H1 (cell line): ENCODE results near the gene SLIT3. TPM values are rescaled to one million over a fixed set of nuclear protein-coding genes. Genes with fewer than 3 reads are reported as not detected.

Experiments
- CTCF ChIA-PET: fragments of 300-600 bp; sonication (Branson Sonifier 250); formaldehyde crosslinking; loops from one replicate; lab custom pipeline; 2021; ENCODE audit not compliant: partially characterized antibody; lab: Charles Lee
- POLR2A ChIA-PET: fragments of 300-600 bp; sonication (Branson Sonifier 250); formaldehyde crosslinking; loops from one replicate; lab custom pipeline; 2021; ENCODE audit warnings: inconsistent platforms; ENCODE audit not compliant: partially characterized antibody; lab: Charles Lee
- DNase-seq, 2 experiments: peaks; one replicate each; pipeline versions ENCODE4 v3.0.0 to v3.0.0-alpha.2; 2010 to 2022; ENCODE audit warnings: low spot score in 2 of 2, low read depth in 1 of 2, mixed read lengths in 1 of 2
- FAIRE-seq: peaks from 2 replicates; lab custom pipeline; 2011; peaks lifted over from hg19 to GRCh38; lab: Jason Lieb, UNC
- H2AFZ ChIP-seq: 2 replicates; pipeline ENCODE4 v1.8.1; 2012; ENCODE audit warnings: low read length, inconsistent platforms
- H2AK5ac ChIP-seq: 2 replicates; pipeline ENCODE4 v1.6.1; 2013; ENCODE audit warnings: low read depth, low read length
- H2BK120ac ChIP-seq: replicated peaks from 2 replicates; pipeline ENCODE3; 2013; ENCODE audit warnings: low read depth, low read length, inconsistent platforms
- H2BK12ac ChIP-seq: 2 replicates; pipeline ENCODE4 v1.6.1; 2013; ENCODE audit warnings: low read depth, low read length
- H2BK15ac ChIP-seq: 2 replicates; pipeline ENCODE4 v1.6.1; 2013; ENCODE audit warnings: low read length
- H2BK20ac ChIP-seq: 2 replicates; pipeline ENCODE4 v1.6.1; 2013; ENCODE audit warnings: low read length
- H2BK5ac ChIP-seq: 2 replicates; pipeline ENCODE4 v1.6.1; 2013; ENCODE audit warnings: low read depth, low read length
- H3K14ac ChIP-seq: 2 replicates; pipeline ENCODE4 v1.6.1; 2013; ENCODE audit warnings: inconsistent platforms; ENCODE audit not compliant: insufficient read length
- H3K18ac ChIP-seq: 2 replicates; pipeline ENCODE4 v1.6.1; 2013; ENCODE audit warnings: low read length; ENCODE audit errors: extremely low read depth
- H3K23ac ChIP-seq: 2 replicates; pipeline ENCODE4 v1.6.1; 2013; ENCODE audit warnings: inconsistent platforms; ENCODE audit not compliant: insufficient read length
- H3K23me2 ChIP-seq: 2 replicates; pipeline ENCODE4 v1.6.1; 2013; ENCODE audit warnings: low read depth, low read length
- H3K27ac ChIP-seq: 2 replicates; pipeline ENCODE4 v1.6.1; 2011; ENCODE audit warnings: low read depth, low read length, inconsistent platforms
- H3K27me3 ChIP-seq, 4 experiments: replicated peaks in 1 of 4; 1 replicate in 1 of 4; 2 replicates in 3 of 4; pipeline versions ENCODE4 v1.6.1 to v1.8.1; 2011 to 2013; ENCODE audit warnings: low read length in 3 of 4, mild to moderate bottlenecking in 3 of 4, inconsistent platforms in 2 of 4, mixed read lengths in 2 of 4, moderate library complexity in 1 of 4; ENCODE audit not compliant: control insufficient read depth in 3 of 4, insufficient read depth in 3 of 4; ENCODE audit errors: extremely low read depth in 1 of 4
- H3K36me3 ChIP-seq, 4 experiments: 2 replicates each; pipeline versions ENCODE4 v1.6.1 to v1.8.1; 2011 to 2013; ENCODE audit warnings: mild to moderate bottlenecking in 4 of 4, low read length in 3 of 4, moderate library complexity in 2 of 4, control low read depth in 1 of 4, inconsistent platforms in 1 of 4; ENCODE audit not compliant: insufficient read depth in 4 of 4, control insufficient read depth in 2 of 4
- H3K4ac ChIP-seq: replicated peaks from 2 replicates; pipeline ENCODE3; 2013; ENCODE audit warnings: low read length, low read depth, mixed read lengths, inconsistent platforms; ENCODE audit not compliant: insufficient read length
- H3K4me1 ChIP-seq, 4 experiments: replicated peaks in 1 of 4; 1 replicate in 1 of 4; 2 replicates in 3 of 4; pipeline versions ENCODE4 v1.6.1 to v1.8.1; 2011 to 2013; ENCODE audit warnings: low read length in 3 of 4, inconsistent platforms in 2 of 4, mixed read lengths in 1 of 4; ENCODE audit not compliant: insufficient read depth in 4 of 4, control insufficient read depth in 3 of 4
- H3K4me2 ChIP-seq, 2 experiments: 2 replicates each; pipeline versions ENCODE4 v1.6.1 to v1.8.1; 2011 to 2013; ENCODE audit warnings: low read depth in 2 of 2, low read length in 2 of 2, control low read depth in 1 of 2, inconsistent platforms in 1 of 2, mild to moderate bottlenecking in 1 of 2; ENCODE audit not compliant: insufficient read depth in 1 of 2
- H3K4me3 ChIP-seq, 4 experiments: fragments of 200-600, 300-600 bp in 1 of 4; sonication (generic), shearing (Covaris generic), sonication (Bioruptor Twin) in 1 of 4; 2 replicates each; pipeline versions ENCODE4 v1.5.1 to v1.8.1; 2011 to 2016; ENCODE audit warnings: low read length in 4 of 4, low read depth in 3 of 4, control low read depth in 2 of 4, inconsistent platforms in 2 of 4, mild to moderate bottlenecking in 2 of 4, mixed read lengths in 1 of 4, moderate library complexity in 1 of 4; ENCODE audit not compliant: insufficient read depth in 2 of 4; ENCODE audit errors: extremely low read depth in 1 of 4
- H3K56ac ChIP-seq: replicated peaks from 2 replicates; pipeline ENCODE3; 2013; ENCODE audit warnings: low read depth, mild to moderate bottlenecking, mixed read lengths, low read length, inconsistent platforms; ENCODE audit not compliant: insufficient read length
- H3K79me1 ChIP-seq: 2 replicates; pipeline ENCODE4 v1.6.1; 2013; ENCODE audit warnings: low read depth, low read length, control low read depth
- H3K79me2 ChIP-seq, 2 experiments: 2 replicates each; pipeline versions ENCODE4 v1.6.1 to v1.8.1; 2012 to 2013; ENCODE audit warnings: low read length in 2 of 2, mild to moderate bottlenecking in 2 of 2, inconsistent platforms in 1 of 2; ENCODE audit not compliant: insufficient read depth in 2 of 2, control insufficient read depth in 1 of 2
- H3K9ac ChIP-seq, 4 experiments: replicated peaks in 1 of 4; 1 replicate in 1 of 4; 2 replicates in 3 of 4; pipeline versions ENCODE4 v1.6.1 to v1.8.1; 2011 to 2013; ENCODE audit warnings: low read depth in 3 of 4, low read length in 3 of 4, control low read depth in 2 of 4, mild to moderate bottlenecking in 2 of 4, moderate library complexity in 2 of 4, inconsistent platforms in 1 of 4; ENCODE audit errors: extremely low read depth in 1 of 4
- H3K9me3 ChIP-seq, 2 experiments: 2 replicates each; pipeline versions ENCODE4 v1.6.1 to v1.8.1; 2012 to 2013; ENCODE audit warnings: mild to moderate bottlenecking in 2 of 2, moderate library complexity in 2 of 2, control low read depth in 1 of 2, inconsistent platforms in 1 of 2, low read depth in 1 of 2, low read length in 1 of 2, mixed read lengths in 1 of 2; ENCODE audit not compliant: insufficient read depth in 2 of 2
- H4K20me1 ChIP-seq, 2 experiments: replicated peaks in 1 of 2; 2 replicates each; pipeline versions ENCODE3 to v1.8.1; 2011 to 2013; ENCODE audit warnings: inconsistent platforms in 2 of 2, low read length in 2 of 2, mild to moderate bottlenecking in 1 of 2; ENCODE audit not compliant: insufficient read depth in 2 of 2, control insufficient read depth in 1 of 2
- H4K5ac ChIP-seq: 2 replicates; pipeline ENCODE4 v1.6.1; 2013; ENCODE audit warnings: low read length, low read depth, mixed read lengths, inconsistent platforms; ENCODE audit not compliant: insufficient read length
- H4K8ac ChIP-seq: 2 replicates; pipeline ENCODE4 v1.8.0; 2013; ENCODE audit warnings: mild to moderate bottlenecking, moderate library complexity, low read length, inconsistent platforms; ENCODE audit not compliant: insufficient read depth; ENCODE audit errors: extremely low read depth
- H4K91ac ChIP-seq: replicated peaks from 2 replicates; pipeline ENCODE3; 2013; ENCODE audit warnings: low read length, mixed read lengths, inconsistent platforms; ENCODE audit not compliant: insufficient read length
- ASH2L ChIP-seq: fragments of 200-600, 300-600 bp; sonication (generic); IDR thresholded peaks from one replicate; pipeline ENCODE4 v1.7.1; 2017; ENCODE audit warnings: low read length
- BCL11A ChIP-seq, 2 experiments: IDR thresholded peaks; one replicate each; pipeline ENCODE4 v1.6.1; 2011; ENCODE audit warnings: low read depth in 2 of 2, low read length in 2 of 2, mild to moderate bottlenecking in 2 of 2
- HDAC6 ChIP-seq: IDR thresholded peaks from one replicate; pipeline ENCODE4 v1.7.1; 2012; ENCODE audit warnings: low read depth, mild to moderate bottlenecking, inconsistent platforms, low read length, moderate library complexity
- KDM5A ChIP-seq: fragments of 200-600 bp; IDR thresholded peaks from 2 replicates; pipeline ENCODE4 v1.7.1; 2012; ENCODE audit warnings: mild to moderate bottlenecking, low read length, inconsistent platforms, mixed read lengths
- NANOG ChIP-seq: IDR thresholded peaks from 2 replicates; pipeline ENCODE4 v1.6.1; 2011; ENCODE audit warnings: low read length, low read depth, mild to moderate bottlenecking, inconsistent platforms; ENCODE audit not compliant: insufficient read depth, poor library complexity, severe bottlenecking
- PHF8 ChIP-seq: fragments of 200-600 bp; sonication (generic); conservative IDR thresholded peaks from 2 replicates; pipeline ENCODE4 v1.7.1; 2012; ENCODE audit warnings: low read depth, mild to moderate bottlenecking, inconsistent platforms, low read length, moderate library complexity
- POU5F1 ChIP-seq: IDR thresholded peaks from 2 replicates; pipeline ENCODE4 v1.6.1; 2011; ENCODE audit warnings: low read depth, mild to moderate bottlenecking, low read length, moderate library complexity
- RAD21 ChIP-seq, 2 experiments: IDR thresholded peaks in 1 of 2; conservative IDR thresholded peaks in 1 of 2; 2 replicates each; pipeline ENCODE4 v1.6.1; 2011; ENCODE audit warnings: low read depth in 2 of 2, low read length in 2 of 2, improper control_type of control experiment in 1 of 2, inconsistent platforms in 1 of 2, mild to moderate bottlenecking in 1 of 2, moderate library complexity in 1 of 2
- RXRA ChIP-seq: IDR thresholded peaks from 2 replicates; pipeline ENCODE4 v1.6.1; 2011; ENCODE audit warnings: low read depth, mild to moderate bottlenecking, low read length, moderate library complexity; ENCODE audit not compliant: insufficient read depth
- SIX5 ChIP-seq: IDR thresholded peaks from 2 replicates; pipeline ENCODE4 v1.6.1; 2011; ENCODE audit warnings: mild to moderate bottlenecking, low read depth, low read length
- SP1 ChIP-seq: IDR thresholded peaks from 2 replicates; pipeline ENCODE4 v1.6.1; 2011; ENCODE audit warnings: low read depth, low read length
- TEAD4 ChIP-seq: IDR thresholded peaks from 2 replicates; pipeline ENCODE4 v1.6.1; 2012; ENCODE audit warnings: low read depth, low read length, inconsistent platforms, mixed read lengths
- WGBS, 2 experiments: shearing (Covaris generic) in 1 of 2; methylation state at CpG; one replicate each; pipeline versions ENCODE4 v1.1.6 to v1.1.7; 2013 to 2015; ENCODE audit warnings: low lambda C conversion rate in 2 of 2, mixed read lengths in 2 of 2, inconsistent platforms in 1 of 2, low coverage in 1 of 2, missing lambda C conversion rate in 1 of 2; ENCODE audit not compliant: insufficient replicate concordance in 2 of 2, insufficient coverage in 1 of 2, insufficient read length in 1 of 2; ENCODE audit errors: extremely low coverage in 1 of 2, missing lambda C conversion rate in 1 of 2; 5-methylcytosine and 5-hydroxymethylcytosine counted together
- polyA plus RNA-seq, 7 experiments: library from polyadenylated mRNA; depleted of rRNA in 3 of 7; stranded (reverse) in 5 of 7; unstranded in 2 of 7; fragments of >200 nt in 5 of 7; fragments of 200-250 nt in 2 of 7; gene quantifications; 1 replicate in 5 of 7; 2 replicates in 1 of 7; 4 replicates in 1 of 7; pipeline versions ENCODE4 v1.2.1 to v1.2.3, GENCODE V29; 2011 to 2013; ENCODE audit warnings: missing spikeins in 2 of 7, mixed read lengths in 2 of 7
- total RNA-seq: library from RNA; stranded (reverse); fragmentation: NEBNext Ultra II Directional; extraction: Animal tissue kit (Norgen Biotek cat#: 25700); gene quantifications from 2 replicates; pipeline ENCODE4 v1.2.1, GENCODE V29; 2021
- TF ChIP-seq, protein P1 (sequence below): IDR thresholded peaks from 2 replicates; pipeline ENCODE4 v1.6.1; 2012; ENCODE audit warnings: inconsistent platforms

The SLIT3 gene
- total and polyA plus RNA-seq, 2 of the 8 experiments (the other 6 are each of a cell fraction or from before 2014, with no cell fraction given), result 1.1 to 1.2 TPM

DNA sequence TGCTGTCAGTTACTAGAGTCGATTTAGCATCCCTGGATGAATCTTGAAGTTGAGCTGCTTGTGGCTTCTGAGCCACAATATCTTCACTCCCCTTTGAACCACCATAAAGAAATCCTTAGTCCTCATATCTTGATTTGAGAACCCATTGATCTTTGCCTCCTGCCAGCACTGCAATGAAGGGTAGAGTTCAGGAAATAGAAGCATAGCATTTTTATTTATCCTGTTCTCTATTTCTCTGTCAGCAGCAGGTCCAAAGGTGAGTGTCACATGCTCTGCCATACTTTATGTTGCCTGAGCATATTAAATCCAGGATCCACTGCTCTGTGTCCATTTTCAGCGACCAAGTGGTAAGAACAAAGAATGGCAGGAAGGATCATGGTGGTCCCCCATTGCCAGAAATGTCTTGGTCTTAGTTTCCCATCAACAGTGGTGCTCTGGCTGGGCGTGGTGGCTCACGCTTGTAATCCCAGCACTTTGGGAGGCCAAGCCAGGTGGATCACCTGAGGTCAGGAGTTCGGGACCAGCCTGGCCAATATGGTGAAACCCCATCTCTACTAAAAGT is 641.6 kb downstream of the SLIT3 start:
- Histone ChIP-seq H3K9me3 (no peaks in the 10 kb centered on the region), H3K36me3 (no peaks in the 10 kb centered on the region), H3K23ac (no peak overlapping the region), H2BK120ac (no peak overlapping the region), H4K8ac (no peak overlapping the region), H4K20me1 (no peaks in the 10 kb centered on the region), H3K14ac (no peak overlapping the region), H4K5ac (no peak overlapping the region), H3K18ac (no peak overlapping the region), H3K23me2 (no peaks in the 10 kb centered on the region; the same call in 1 of the 2 replicates), H2BK5ac (no peak overlapping the region), H3K4me3 (no peak overlapping the region), H3K79me1 (no peaks in the 10 kb centered on the region), H3K27me3 (no peaks in the 10 kb centered on the region), H2BK12ac (no peak overlapping the region), H4K91ac (no peak overlapping the region), H2AFZ (no peak overlapping the region), H2AK5ac (no peak overlapping the region), H3K79me2 (no peaks in the 10 kb centered on the region), H3K27ac (no peak overlapping the region), H3K9ac (no peak overlapping the region), H3K56ac (no peak overlapping the region), H3K4me2 (no peak overlapping the region), H2BK15ac (no peak overlapping the region), H3K4ac (no peak overlapping the region), H2BK20ac (no peak overlapping the region), H3K4me1 (0 out of 7 replicates have a peak, but pooled peaks cover 0 to 3% (median 0%) of the 10 kb centered on the region in 4 experiments)
- no peak for DNase-seq
- TF ChIP-seq RXRA (no peak), ASH2L (no peak), KDM5A (no peak), TEAD4 (no peak), NANOG (no peak), HDAC6 (no peak), RAD21 (IDR thresholded peaks at IDR 0.05 in 1 of 2, conservative IDR thresholded peaks at IDR 0.05 in 1 of 2; ENCODE audit: low read depth in 2 of 2, low read length in 2 of 2) (no peak), SP1 (no peak), POU5F1 (no peak), PHF8 (no peak), BCL11A (IDR thresholded peaks at IDR 0.05; ENCODE audit: low read depth in 2 of 2, low read length in 2 of 2) (no peak), SIX5 (no peak)
- TF ChIP-seq, protein P1, sequence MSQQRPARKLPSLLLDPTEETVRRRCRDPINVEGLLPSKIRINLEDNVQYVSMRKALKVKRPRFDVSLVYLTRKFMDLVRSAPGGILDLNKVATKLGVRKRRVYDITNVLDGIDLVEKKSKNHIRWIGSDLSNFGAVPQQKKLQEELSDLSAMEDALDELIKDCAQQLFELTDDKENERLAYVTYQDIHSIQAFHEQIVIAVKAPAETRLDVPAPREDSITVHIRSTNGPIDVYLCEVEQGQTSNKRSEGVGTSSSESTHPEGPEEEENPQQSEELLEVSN, result no peak
- CTCF ChIA-PET, result interaction anchor here (0.8 kb wide), 1 partner anchor 173 kb away, joined by 3 read pairs; the partner anchor contains the start of gene RARS1
- FAIRE-seq, result no peak
- 91% methylated on average over 5 of the region's 5 CpGs; no CpG with 5 or more reads in 1 of the 2 experiments for WGBS, 2 experiments
- POLR2A ChIA-PET, result interaction anchor here (1.1 kb wide), 1 partner anchor 126 kb away, joined by 4 read pairs; no protein-coding TSS in a partner anchor
